OCI-LY7 (cell line): ENCODE data around the gene OR6N2.

Experiments
- CTCF ChIP-seq: fragments of 200-600 bp; sonication (generic); conservative IDR thresholded peaks from 2 replicates; pipeline ENCODE4 v1.5.1; 2014; ENCODE audit warnings: mild to moderate bottlenecking, antibody characterized with exemption, low read length, moderate library complexity, mixed read lengths
- EZH2phosphoT487 ChIP-seq: fragments of 200-600 bp; sonication (generic); IDR thresholded peaks from 2 replicates; pipeline ENCODE4 v1.6.1; 2018; ENCODE audit warnings: low read depth, borderline replicate concordance, mild to moderate bottlenecking, mixed run types, antibody characterized with exemption, low read length, moderate library complexity, mixed read lengths

- TF ChIP-seq CTCF (no peak), EZH2phosphoT487 (no peak)
These were observed 28.8 kb downstream of the OR6N2 start for GRCh38 chr1:158752155-158752712.
